HG03558 (cell line): ENCODE data around the gene ABCG1.

ENCODE experiments used
- ATAC-seq: cut with Tn5 transposase; IDR thresholded peaks from one replicate; pipeline ENCODE4 v1.9.1; 2021; ENCODE audit warnings: moderate number of reproducible peaks; ENCODE audit not compliant: unreplicated experiment; ENCODE audit errors: extremely low read depth

ABCG1 gene

GRCh38 chr21:42191696-42192595 is 27.0 kb upstream of the ABCG1 start:
- ATAC-seq = no peak

GRCh38 chr21:42193131-42193671 is 25.7 kb upstream of the ABCG1 start:
- no peak for ATAC-seq

- ATAC-seq = no peak
These were observed 25.2 kb upstream of the ABCG1 start for GRCh38 chr21:42193721-42194120.

DNA sequence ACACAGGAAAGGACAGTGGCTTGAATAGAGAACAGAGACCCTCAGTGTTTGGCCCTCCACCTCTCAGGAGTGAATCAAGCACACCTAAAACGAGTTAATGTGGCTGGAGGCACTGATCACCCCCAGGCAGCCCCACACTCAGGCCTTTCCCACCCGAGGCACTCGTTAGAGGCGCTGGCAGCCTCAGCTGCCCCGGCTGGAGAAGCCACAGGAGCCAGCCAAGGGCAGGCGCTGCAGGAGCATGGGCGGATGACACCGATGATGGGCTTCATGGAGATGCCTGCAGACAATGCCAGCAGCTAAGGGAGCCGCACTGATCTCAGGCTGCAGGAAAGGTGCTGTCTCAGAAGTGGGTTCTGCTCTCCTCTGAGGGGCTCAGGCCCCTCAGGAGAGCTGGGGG is 24.1 kb upstream of the ABCG1 start:
- no peak for ATAC-seq

DNA sequence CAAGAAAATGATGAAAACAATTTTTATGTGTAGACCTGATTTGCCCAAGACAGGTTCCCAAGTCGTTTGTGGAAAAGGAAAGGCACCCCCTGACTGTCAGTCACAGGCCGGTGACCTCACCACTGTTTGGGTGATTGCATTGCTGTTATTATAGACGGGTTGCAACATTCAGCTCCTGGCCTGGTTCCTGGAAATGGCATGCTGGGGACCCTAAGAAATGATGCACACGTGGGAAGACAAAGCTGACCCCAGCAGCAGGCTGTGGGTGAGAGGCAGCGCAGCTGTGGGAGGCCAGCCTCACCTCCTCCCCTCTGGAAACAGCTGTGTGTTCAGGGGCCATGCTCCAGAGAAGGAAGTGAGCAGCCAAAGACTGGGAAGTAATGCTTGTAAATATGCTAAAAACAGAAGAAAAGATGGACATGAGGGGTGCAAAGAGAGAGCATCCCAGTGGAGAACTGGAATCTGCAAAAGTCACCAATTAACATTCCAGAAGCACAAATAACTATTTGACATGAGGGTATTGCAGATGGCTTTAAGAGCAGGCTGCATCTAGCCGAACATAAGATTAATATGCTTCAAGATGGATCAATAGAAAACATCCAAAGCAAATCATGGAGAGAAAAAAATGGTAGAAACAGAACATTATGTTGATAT is 23.4 kb upstream of the ABCG1 start:
- ATAC-seq = no peak

DNA sequence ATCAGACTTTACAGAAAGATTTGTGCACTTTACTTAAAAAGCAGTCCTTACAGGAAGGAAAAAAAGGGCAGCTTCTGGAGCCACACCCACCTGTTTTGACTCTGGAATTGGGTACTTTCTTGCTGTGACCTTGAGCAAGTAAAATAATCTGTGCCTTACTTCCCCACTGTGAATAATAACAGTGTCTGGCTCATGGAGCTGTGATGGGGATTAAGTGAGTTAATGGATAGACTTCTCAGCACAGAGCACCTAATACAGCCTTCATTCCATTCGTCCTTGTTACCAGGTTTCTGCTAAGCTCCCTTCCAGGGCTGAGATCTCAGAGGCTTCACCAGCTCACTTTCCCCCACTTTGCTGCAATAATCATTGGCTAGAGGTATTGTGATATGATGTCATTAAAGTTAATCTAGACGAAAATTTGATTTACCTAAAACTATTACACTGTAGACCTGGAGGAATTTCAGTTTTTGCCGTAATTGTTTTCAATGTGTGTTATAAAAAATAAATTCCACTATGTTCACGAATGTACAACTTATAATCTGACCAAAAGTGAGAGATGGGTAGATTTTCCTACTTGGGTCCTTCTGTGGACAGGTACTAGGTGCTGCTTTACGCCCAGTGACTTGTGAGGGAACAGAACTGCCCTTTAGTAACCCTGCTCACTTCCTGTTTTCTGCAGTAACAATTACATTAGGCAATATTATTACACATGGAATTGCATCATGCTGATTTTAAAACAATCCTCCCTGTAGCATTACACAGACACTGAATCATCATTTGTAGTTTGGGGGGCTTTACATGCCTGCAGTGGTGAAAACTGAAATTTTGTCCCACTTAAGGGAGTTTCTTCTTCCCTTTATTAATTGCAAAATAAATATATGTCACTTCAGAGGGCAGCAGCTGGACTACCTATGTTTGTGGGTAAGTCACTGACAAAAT is 19.7 kb upstream of the ABCG1 start:
- no peak for ATAC-seq

- no peak for ATAC-seq
These were observed 19.0 kb upstream of the ABCG1 start for GRCh38 chr21:42199868-42200463.

DNA sequence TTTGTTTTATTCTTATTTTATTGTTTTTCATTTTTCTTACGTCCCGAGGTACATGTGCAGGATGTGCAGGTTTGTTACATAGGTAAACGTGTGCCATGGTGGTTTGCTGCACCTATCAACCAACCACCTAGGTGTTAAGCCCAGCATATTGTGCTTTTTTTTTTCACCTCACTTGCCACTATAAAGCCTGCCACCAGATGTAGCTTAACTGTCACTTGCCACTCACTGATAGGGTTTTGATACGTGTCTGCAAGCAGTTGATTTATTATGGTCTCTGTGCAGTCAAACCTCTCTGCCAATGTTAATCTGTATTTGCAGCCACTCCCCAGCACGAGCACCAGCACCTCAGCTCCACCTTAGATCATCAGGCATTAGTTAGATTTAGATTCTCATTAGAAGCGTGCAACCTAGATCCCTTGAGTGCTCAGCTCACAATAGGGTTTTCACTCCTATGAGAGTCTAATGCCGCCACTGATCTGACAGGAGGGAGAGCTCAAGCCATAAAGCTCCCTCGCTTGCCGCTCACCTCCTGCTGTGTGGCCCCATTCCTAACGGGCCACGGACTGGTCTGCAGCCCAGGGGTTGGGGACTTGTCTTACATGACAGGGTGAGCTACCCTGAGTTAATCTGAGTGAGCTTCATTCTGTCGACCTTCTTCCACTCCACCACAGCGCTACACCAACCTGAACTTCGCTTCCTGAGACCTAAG is 17.9 kb upstream of the ABCG1 start:
- no peak for ATAC-seq

DNA sequence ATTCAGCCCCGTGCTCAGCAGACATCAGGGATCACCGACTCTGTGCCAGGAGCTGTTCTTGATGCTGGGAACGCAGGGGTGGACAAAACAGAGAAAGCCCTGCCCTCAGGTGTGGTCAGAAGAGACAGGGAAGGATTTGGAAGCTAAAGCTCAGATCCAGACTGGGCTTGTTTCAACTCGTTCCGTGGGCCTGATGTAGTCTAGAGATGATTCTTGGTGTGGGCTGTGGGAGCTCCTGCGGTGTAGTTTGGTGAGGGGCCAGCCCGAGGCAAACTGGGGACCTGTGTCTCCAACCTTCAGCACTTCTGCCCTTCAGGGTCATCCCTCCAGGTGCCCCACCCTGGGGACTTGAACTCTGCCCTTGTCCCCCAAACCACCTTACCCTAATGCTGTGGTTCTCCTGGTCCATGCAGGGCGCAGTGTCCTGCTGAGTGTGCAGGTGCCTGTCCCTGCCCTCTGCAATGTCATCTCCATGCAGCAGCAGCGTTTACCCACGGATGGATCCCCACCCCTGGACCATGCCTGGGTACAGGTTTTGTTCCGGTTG is 17.3 kb upstream of the ABCG1 start:
- ATAC-seq = no peak

- ATAC-seq = no peak
These were observed 16.6 kb upstream of the ABCG1 start for GRCh38 chr21:42202321-42202720.

DNA sequence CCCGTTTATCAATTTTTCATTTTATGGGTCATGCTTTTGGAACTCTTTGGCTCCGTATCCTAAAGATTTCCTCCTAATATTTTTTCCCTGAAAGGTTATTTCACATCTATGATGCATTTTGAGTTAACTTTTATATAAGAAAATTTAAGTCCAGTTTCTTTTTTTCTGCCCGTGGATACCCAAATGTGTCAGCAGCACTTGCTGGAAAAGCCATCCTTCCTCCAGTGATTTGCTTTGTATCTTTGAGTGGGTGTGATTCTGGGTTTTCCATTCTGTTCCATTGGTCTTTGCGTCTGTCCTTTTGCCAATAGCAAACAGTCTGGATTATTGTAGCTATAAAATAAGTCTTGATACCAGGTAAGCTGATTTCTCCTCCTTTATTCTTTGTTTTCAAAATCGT is 15.6 kb upstream of the ABCG1 start:
- no peak for ATAC-seq

GRCh38 chr21:42203936-42204335 is 15.0 kb upstream of the ABCG1 start:
- ATAC-seq = no peak

DNA sequence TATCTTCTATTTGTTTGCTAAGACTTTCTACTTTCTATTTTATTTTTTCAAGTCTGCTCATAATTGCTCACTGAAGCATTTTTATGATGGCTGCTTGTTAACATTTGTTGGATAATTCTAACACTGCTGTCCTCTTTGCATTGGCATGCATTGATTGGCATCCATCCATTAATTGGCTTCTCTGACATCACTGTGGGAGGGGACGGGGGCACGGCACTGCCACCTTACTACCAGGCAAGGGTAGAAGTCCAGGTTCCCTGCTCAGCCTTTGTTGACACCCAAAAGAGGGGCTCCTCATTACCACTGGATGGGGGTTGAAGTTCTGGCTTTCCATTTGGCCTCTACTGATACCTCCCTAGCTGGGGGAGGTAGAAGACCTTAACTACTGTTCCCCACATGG is 11.5 kb upstream of the ABCG1 start:
- no peak for ATAC-seq

- no peak for ATAC-seq
These were observed 10.9 kb upstream of the ABCG1 start for GRCh38 chr21:42208036-42208435.

DNA sequence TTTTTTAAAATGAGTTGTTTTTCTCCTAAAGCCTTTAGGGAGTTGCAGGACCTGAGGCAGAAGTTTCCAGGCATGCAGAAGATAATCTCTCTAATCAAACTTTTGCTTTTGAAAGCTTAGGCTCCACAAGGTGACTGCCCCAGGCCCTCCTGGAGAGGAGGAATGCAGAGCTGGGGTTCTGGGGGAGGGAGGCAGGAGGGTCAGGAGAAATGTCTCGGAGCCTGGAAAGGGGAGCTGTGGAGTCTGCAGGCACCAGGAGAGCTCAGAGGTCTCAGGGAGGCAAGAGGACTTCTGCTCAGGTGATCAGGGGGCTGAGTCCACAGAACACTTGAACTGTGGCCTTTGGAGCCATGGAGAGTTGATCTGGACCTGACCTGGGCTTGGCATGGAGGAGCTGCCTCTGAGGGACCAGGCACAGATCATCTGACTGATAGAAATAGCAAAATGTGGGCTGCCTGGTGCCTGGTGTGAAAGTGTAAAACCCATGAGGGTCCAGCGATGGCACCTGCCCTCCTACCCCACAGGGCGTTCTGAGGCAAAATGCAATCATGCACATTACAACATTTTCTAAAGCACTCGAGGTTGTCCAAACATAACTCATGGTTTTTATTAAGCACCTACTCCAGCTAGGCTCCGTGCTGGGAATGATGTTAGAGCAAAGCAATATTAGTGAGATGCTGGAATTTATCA is 10.0 kb upstream of the ABCG1 start:
- no peak for ATAC-seq

GRCh38 chr21:42209801-42210479 is 9.0 kb upstream of the ABCG1 start:
- ATAC-seq = no peak

- ATAC-seq = no peak
These were observed 6.7 kb upstream of the ABCG1 start for GRCh38 chr21:42212266-42212665.
